Endothelial cell of hepatic sinusoid (primary cell): ENCODE measurements around the gene STUM.

ENCODE experiments used
- in situ Hi-C: cut with HindIII; loops from 2 replicates; pipeline ENCODE4 v1.10.0; 2017; ENCODE audit warnings: low sequenced_read_pairs

Gene STUM

DNA sequence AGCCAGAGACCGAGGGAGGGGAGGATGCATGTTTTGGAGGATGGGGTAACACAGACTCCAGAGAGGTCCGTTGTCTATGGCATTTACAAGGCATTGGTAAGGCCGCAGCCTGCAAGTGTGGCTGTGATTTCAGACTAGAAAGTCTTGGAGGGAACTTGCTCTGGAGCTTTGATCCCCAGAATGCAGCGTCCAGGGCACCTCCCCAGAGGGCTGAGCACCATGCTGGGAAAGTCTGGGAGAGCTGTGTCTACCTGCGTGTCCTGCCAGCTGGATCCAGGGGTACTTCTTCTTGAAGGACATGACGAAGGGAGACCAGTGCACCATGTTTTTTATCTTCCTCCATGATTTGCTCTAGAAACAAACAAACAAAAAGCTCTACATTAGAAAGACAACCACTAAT is 99.9 kb downstream of the STUM start:
- in situ Hi-C loops = no loop called here

DNA sequence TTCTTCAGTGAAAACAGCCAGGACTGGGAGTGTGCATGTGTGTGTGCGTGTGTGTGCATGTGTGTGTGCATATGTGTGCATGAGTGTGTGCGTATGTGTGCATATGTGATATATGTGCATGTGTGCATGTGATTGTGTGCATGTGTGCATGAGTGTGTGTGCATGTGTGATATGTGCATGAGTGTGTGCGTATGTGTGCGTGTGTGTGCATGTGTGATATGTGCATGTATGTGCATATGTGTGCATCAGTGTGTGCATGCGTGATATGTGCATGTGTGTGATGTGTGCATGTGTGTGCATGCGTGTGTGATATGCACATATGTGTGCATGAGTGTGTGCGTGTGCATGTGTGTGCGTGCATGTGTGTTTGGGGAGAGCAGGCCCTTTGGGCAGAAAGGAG is 100.7 kb downstream of the STUM start:
- in situ Hi-C loops = no loop called here

DNA sequence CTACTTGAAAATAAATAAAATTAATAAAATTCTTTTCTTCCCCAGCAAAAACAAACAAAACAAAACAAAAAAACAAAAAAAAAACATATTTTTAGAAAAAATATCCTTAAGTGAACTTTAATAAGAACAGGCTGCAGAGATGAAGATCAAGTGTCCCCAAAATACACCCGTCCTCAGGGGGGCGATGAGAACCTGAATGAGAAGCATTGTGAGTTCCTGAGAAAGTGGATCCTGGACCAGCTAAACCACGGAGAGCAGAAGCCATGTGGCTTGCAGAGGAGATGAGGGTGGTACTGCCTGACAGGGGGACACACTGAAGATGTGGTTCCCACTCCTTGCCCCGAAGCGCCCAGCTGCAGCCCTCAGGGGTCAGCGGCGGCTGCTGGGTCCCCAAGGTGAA is 101.2 kb downstream of the STUM start:
- in situ Hi-C loops = no loop called here

DNA sequence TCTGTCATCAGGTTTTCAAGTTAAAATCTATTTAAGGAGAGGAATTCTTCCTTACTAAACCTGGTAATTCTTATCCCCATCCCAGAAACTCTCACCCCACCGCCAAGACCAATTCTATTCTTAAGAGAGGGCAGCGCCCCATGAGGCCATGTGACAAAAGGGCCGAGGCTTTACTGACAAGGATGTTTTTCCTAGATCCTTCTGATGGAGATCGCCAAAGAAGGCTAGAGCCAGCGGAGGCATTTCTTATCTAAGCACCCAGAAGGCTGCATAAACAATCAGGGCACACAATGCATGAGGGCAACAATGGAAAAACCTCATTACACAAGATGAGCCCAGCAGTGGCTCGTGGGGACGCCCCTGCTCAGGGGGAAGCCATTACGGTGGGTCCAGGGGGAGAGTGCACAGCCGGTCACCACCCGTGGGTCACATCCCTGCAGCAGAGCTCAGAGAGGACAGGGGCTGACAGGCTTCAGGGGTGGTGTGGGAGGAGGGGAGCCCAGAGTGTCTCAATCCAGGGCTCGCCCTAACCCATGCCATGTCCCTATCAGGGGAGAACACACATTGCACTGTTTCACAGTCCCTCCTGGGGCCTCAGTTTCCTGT is 101.8 kb downstream of the STUM start:
- in situ Hi-C loops = no loop called here

DNA sequence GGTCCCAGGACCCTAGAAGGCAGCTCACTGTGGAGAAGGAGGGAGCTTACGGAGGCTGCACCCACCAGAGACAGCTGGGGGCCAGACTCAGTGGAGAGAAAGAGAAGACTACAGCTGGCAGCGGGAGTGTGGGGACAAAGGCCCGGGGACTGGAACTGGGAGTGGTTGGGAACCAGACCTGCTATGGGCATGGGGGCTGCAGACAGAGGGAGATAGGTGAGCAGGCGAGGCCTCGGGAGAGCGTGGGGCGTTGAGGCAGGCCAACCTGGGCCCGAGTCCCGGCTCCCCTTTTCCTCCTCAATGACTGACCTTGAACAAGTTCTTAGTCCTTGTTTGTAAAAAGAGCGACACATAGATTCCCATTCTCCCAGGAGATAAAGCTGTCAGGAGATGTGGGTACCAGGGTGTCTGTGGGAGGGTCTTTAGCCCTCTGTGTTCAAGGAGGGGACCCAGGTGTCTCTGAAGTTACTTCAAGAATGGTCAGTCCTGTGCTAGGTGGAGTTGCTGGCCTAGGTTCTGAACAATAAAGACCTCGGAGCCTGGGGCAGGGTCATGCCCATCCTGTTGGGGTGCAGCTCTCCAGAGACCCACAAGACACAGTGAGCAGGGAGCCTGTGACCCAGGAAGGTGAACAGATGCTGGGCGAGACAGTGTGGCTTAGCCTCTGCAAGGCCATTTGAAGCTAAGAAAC is 102.6 kb downstream of the STUM start:
- in situ Hi-C loops = no loop called here

DNA sequence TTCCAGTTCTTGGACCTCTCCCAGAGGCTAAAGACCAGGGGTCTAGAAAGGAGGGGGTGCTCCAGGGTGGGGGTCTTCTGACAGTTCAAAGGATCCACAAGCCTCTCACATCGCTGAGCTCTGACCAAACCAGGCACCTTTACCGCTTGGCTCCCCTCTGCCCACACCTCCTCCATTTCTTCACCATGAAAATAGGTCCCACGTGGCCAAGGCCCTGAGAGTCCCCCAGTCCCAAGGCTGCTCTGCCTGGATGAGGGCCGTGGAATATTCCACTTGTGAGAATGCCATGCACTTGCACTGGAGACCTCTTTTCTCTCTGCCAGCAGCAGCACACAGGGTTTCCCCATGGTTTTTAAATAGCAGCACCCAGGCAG is 103.2 kb downstream of the STUM start:
- in situ Hi-C loops = no loop called here

DNA sequence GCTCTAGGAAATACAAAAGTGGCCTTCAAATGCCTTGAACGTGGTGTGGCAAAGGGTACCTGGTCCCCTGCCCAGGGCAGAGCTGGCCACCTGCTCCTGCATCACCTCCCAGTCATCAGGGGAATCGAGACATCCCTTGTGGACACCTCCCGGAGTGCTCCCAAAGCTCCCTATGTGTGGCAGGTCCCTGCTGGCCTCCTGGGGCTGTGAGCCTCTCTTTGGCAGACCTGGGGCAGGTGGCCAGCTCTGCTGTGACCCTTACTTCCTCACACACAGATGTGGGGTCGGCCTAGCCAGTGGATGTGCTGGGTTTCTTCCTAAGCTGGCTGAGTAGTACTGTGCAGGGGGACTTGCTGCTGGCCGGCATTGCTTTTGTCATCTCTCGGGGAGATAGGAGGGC is 104.0 kb downstream of the STUM start:
- in situ Hi-C loops = no loop called here

DNA sequence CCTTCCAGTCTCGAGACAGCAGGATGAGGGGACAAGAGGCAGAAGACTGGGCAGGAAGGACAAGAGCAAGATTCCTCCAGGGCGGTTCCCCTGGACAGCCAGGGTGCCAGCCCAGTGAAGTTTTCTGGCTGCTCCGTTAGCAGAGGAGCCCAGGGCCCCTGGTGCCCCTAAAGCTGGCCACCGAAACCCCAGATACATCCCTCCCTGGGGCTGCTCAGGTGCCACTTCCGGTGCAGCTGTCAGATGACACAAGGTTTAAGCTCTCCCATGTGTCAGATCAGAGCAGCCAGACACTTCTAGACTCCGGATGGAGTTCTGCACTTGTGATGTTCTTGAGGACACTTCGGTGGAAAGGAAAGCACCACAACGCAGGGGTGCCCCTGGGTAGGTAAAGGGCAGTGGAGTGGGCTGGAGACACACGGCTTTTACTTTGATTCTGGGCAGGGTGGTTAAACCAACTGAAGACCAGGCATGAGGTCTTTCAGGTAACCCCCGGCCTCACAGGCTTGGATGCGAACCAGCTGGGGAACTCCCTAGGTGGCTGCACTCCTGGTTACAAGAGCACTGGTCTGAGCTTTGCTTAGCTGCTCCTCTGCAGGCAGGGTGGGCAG is 104.9 kb downstream of the STUM start:
- in situ Hi-C loops = no loop called here

DNA sequence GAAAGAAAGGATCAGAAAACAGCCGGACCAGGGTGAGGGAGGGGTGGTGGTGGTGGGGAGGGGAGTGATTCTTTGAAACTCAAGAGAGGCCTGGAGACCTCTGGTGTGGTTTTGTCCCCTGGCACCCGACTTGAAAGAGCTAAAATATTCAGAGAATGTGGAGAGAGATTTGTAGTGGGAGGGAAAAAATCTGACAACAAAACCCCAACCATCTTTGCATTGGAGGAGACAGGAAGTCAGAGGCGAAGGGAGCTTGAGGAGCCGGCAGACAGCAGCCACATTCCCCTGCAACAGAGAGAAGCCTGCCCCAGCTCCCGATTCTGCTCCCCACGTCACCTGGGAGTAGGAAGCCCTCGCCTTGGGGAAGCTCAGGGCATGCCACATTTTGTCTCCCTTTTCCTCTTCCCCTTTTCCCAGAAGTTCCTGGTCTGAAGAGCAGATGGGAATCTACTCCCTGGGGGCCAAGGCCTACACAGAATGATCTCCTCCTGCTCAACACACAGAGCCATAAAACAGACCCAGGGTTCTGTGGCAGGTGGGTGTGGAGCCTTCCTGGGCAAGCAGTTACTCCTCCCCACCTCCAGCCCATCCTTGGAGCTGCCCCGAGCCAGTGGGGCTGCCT is 105.6 kb downstream of the STUM start:
- in situ Hi-C loops = no loop called here

DNA sequence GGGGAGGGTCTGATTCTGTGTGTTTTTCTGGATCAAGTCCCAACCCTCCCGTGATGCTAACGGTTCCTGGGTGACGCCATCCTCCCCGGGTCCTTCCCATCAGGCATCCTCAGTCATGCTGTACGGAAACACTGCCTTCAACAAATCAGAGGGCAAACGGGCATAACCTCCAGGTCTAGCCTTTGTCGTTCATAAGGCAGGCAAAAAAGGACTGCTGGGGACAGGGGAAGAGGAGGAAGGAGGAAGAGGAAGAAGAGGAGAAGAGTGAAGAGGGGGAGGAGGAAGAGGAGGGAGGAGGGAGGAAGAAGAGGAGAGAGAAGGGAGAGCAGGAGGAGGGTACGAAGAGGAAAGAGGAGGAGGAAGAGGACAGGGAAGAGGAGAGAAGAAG is 106.1 kb downstream of the STUM start:
- in situ Hi-C loops = no loop called here

DNA sequence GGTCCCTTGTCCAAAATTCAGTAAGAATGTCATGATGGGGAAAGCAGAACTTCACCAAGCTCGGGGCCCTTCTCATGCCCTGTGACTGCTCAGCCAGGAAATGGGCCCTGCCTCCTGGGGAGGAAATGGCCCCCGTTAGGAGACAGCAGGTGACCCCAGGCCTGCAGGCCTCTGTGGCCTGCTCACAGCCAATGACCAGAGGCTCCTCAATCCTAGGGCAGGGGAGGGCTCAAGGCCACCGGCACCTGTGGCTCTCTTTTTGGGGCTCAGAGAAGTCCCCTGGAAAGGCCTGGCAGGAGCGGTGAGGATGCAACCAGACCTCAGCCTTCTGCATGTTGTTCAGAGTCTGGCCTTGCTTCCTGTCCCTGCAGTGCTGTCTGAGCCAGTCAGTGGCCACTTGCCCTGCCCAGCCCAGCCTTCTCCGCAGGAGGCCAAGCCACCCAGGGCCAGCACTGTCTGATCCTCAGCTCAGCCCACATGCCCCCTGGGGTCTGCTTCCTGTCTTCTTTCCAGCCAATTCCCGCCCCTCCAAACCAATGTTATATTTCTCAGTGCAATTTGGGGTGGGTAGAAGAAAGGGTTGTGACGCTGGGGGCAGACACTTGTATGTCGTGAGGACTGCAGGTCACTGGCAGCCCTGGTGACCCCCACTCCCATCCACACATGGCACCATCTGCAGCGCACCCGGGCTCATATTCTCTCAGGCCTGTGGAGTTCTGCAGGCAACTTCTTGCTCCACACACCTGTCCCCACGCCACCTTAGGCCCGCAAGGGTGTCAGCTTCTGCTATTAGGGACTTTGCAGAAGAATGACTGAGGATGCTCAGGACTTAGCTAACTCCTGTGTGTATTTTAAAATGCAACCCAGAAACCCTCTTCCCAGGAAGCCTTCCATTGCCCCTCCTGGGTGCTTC is 106.9 kb downstream of the STUM start:
- in situ Hi-C loops = no loop called here

DNA sequence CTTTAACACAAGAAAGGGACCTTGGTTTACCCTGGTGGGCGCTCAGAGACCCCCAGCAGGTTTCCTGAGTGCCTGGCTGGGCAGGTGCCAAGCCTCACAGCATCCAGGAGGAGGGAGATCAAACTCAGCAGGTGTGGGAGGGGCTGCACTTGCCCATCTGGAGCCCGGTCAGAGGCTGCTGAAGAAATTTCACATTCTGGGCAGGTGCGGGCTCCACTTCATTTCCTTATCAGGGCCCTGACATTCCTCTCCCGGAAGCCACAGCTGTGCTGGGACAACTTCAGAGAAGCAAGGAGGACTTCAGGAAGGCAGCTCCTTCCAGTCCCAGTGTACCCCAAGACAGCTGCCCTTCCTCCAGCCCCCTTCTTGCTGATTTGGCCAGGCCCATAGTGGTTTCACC is 107.6 kb downstream of the STUM start:
- in situ Hi-C loops = no loop called here

DNA sequence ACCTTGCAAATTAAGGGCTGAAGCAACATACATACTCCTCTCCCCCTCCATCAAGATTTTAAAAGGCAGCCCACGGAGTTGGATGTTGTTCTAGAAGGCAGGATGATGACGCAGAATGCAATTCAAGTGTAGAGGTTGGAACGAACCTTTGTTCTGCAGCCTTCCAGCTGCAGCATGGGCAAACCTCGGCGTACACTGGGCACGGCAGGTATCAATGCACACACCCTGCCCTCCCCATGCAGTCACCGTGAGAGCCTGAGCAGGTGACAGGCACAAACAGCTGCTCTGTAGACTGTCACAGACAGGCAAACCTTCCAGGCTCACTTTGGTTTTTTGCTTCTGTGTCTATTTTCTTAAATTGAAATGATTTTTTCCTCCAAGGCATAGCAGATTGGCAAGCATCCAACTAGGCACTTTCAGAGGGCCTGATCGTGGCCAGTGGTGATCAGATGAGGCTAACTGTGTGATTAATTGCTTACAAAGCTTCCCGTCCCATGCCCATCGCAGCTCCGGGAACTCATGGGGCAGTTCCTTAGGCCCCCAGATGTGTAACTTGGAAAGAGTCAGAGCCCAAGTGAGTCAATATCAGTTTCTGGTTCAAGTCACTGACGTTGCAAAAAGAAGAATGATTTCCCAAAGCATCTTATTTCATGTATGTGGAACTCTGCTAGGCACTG is 108.2 kb downstream of the STUM start:
- in situ Hi-C loops = no loop called here

DNA sequence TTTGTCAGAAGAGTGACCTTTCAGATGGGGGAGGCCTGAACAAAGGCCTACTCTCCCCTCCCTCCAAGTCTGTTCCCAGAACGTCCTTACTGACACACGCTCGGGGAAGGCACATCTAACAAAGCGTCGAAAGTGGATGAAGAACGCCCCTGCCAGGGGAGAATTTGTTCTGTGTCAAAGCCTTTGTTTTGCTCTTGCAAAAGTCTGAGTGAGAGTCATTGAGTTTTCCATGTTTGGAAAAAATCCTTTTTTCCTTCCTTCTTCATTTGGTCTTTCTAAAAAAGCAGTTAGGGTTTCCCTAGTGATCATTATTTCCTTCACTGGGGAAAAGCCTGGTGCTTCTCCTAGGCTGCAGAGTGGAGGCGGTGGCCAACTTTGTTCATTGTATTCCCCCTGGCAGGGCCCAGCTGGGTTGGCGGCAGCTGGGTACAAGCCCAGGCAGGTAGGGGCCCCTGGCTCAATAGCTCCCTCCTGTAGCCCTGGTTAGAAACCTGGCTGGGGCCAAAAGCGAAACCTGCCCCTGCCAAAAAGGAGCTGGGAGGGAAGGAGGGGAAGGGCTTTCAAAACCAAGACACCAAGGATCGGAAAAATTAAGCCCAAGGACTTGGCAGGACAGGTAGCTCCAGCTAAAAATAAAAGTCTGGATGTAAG is 109.5 kb downstream of the STUM start:
- in situ Hi-C loops = no loop called here

DNA sequence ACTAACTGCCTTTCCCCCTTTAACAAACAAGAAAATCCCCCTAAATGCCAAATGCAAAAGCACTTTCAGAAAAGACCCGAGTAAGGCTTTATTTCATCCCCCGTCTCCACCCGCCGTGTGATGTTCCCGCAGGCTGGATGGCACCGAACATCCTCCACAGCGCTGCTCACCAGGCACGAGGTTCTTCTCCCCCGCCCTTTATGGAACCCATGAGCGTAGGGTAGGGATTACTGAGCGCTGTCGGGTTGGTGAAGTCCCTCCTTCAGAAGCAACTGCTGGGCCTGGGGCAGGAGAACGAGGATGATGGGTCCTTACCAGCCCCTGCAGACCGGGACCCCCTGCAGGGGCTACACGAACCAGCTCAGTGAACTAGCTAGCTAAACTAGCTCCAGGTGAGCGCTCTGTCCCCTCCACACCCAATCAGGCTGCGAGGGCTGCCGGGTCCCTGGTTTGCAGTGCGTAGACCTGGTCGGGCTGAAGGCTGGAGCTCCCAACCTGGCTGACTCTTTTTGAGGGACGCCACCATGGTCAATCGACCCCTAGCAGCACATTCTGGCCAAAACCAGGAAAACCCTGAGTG is 110.1 kb downstream of the STUM start:
- in situ Hi-C loops = no loop called here
